PC-3 (cell line): ENCODE data around the gene ILDR2.

ENCODE experiments used
- EZH2 ChIP-seq: fragments of 300-600 bp; sonication (generic); IDR thresholded peaks from one replicate; pipeline ENCODE4 v1.6.1; 2017; ENCODE audit warnings: antibody characterized with exemption, mild to moderate bottlenecking, low read length; ENCODE audit not compliant: unreplicated experiment
- EZH2phosphoT487 ChIP-seq: fragments of 300-600 bp; sonication (generic); IDR thresholded peaks from 2 replicates; pipeline ENCODE4 v1.6.1; 2018; ENCODE audit warnings: mild to moderate bottlenecking, antibody characterized with exemption, low read length, borderline replicate concordance
- TF ChIP-seq, protein P1 (sequence below): fragments of 300-600 bp; sonication (generic); conservative IDR thresholded peaks from 2 replicates; pipeline ENCODE4 v1.5.1; 2017; ENCODE audit warnings: antibody characterized with exemption, low read depth, mild to moderate bottlenecking, low read length

DNA sequence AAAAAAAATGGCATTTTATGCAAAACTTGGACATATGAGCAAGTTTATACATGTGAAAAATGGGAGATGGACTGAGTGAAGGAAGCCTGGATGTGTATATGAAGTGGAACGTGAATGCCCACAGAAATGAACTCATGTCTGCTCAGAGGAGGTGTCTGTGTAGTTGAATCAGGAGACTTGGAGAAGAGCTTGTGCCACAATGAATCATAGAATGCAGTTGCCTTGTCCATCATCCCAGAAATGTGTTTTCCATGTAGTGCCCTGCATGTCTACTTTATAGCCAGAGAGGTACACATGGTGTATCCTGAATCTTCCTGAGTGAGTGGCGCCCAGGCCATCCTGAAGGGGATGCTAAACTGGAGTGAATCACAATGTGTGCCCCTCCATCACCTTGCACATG is 2.6 kb upstream of the ILDR2 start:
- TF ChIP-seq, protein P1, sequence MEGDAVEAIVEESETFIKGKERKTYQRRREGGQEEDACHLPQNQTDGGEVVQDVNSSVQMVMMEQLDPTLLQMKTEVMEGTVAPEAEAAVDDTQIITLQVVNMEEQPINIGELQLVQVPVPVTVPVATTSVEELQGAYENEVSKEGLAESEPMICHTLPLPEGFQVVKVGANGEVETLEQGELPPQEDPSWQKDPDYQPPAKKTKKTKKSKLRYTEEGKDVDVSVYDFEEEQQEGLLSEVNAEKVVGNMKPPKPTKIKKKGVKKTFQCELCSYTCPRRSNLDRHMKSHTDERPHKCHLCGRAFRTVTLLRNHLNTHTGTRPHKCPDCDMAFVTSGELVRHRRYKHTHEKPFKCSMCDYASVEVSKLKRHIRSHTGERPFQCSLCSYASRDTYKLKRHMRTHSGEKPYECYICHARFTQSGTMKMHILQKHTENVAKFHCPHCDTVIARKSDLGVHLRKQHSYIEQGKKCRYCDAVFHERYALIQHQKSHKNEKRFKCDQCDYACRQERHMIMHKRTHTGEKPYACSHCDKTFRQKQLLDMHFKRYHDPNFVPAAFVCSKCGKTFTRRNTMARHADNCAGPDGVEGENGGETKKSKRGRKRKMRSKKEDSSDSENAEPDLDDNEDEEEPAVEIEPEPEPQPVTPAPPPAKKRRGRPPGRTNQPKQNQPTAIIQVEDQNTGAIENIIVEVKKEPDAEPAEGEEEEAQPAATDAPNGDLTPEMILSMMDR, result no peak
- TF ChIP-seq EZH2, result no peak
- TF ChIP-seq EZH2phosphoT487, result no peak
